ENCODE measurements around the gene MGRN1. TPM values are rescaled to one million over a fixed set of nuclear protein-coding genes. Genes with fewer than 3 reads are reported as not detected.

The MGRN1 gene
- total RNA-seq, 2 donors from 2014 or later, result 66.9 to 71.4 TPM

DNA sequence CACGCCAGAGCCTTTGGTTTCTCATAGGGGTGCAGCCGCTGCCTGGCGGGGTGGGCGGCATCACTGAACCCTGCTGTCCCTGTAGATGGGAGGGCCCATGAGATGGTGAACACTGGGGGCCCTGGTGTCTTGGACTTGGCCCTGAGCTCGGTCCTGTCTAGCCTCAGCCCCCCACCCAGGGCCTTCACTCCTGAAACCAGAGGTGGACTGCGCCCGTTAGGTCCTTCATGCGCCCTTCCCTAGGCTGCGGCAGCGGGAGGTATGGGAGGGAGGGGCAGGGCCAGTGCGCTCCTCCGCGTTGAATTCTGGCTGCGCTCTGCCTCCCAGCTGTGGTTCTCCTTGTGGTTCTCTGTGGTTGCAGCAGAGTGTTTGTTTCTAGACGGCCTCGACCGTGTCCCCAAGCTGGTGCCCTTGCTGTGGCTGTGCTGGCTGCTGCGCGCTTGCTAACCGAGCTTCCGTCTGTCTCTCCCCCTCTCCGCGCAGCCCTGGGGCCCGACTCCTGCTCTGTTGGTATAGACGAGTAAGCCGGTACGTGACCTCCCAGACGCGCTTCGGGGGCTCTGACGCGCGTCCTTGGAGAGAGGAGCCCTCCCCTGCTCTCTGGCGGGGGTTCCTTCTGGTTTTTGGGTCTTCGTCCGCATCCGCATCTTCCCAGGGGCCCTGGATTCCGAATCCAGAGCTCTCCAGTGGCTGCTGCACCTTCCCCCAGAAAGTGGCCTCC is 61.3 kb downstream of the MGRN1 start:
- H3K27me3 ChIP-seq (ENCODE audit: control insufficient read depth, insufficient read depth, low read length, poor library complexity, severe bottlenecking), result no peaks in the 10 kb centered on the region
- H3K9me3 Mint-ChIP-seq, result no peaks in the 10 kb centered on the region
- peaks cover 7% of the 10 kb centered on the region for H3K36me3 Mint-ChIP-seq (ENCODE audit: low read depth)
- no peak overlapping the region for H3K4me3 Mint-ChIP-seq
- no peak overlapping the region for H3K9ac ChIP-seq (ENCODE audit: extremely low read depth, low read length, poor library complexity, severe bottlenecking)
- H3K27me3 Mint-ChIP-seq (ENCODE audit: insufficient read depth), result no peaks in the 10 kb centered on the region
- no peak overlapping the region for H3K27ac Mint-ChIP-seq
- H3K4me3 ChIP-seq (ENCODE audit: low read length), result no peak overlapping the region
- no peak for TF ChIP-seq CTCF (conservative IDR thresholded peaks at IDR 0.05)
- no peaks in the 10 kb centered on the region for H3K9me3 ChIP-seq (ENCODE audit: control insufficient read depth, low read length)
- H3K4me1 ChIP-seq (ENCODE audit: control insufficient read depth, insufficient read depth, low read length), result no peaks in the 10 kb centered on the region
- no peak for DNase-seq
- WGBS, 2 experiments (ENCODE audit: insufficient coverage in 1 of 2, insufficient read length in 1 of 2), result 94 to 96% methylated on average over 33 to 37 of the region's 38 CpGs
- H3K36me3 ChIP-seq (ENCODE audit: control insufficient read depth, insufficient read depth, low read length), result peaks cover 26% of the 10 kb centered on the region
- no peaks in the 10 kb centered on the region for H3K4me1 Mint-ChIP-seq
- no peak overlapping the region for H3K27ac ChIP-seq (ENCODE audit: low read depth, low read length)

- peaks cover 7% of the 10 kb centered on the region for H3K36me3 Mint-ChIP-seq (ENCODE audit: low read depth)
- H3K4me1 ChIP-seq (ENCODE audit: control insufficient read depth, insufficient read depth, low read length), result no peaks in the 10 kb centered on the region
- H3K27ac ChIP-seq (ENCODE audit: low read depth, low read length), result no peak overlapping the region
- H3K4me3 Mint-ChIP-seq, result no peak overlapping the region
- DNase-seq, result peak; percentile 41
- TF ChIP-seq CTCF (conservative IDR thresholded peaks at IDR 0.05), result no peak
- 91 to 95% methylated on average over 15 to 27 of the region's 27 CpGs for WGBS, 2 experiments (ENCODE audit: insufficient coverage in 1 of 2, insufficient read length in 1 of 2)
- no peaks in the 10 kb centered on the region for H3K9me3 ChIP-seq (ENCODE audit: control insufficient read depth, low read length)
- no peaks in the 10 kb centered on the region for H3K27me3 Mint-ChIP-seq (ENCODE audit: insufficient read depth)
- no peak overlapping the region for H3K9ac ChIP-seq (ENCODE audit: extremely low read depth, low read length, poor library complexity, severe bottlenecking)
- peaks cover 26% of the 10 kb centered on the region for H3K36me3 ChIP-seq (ENCODE audit: control insufficient read depth, insufficient read depth, low read length)
- no peaks in the 10 kb centered on the region for H3K27me3 ChIP-seq (ENCODE audit: control insufficient read depth, insufficient read depth, low read length, poor library complexity, severe bottlenecking)
- H3K4me1 Mint-ChIP-seq, result no peaks in the 10 kb centered on the region
- no peak overlapping the region for H3K4me3 ChIP-seq (ENCODE audit: low read length)
- H3K27ac Mint-ChIP-seq, result no peak overlapping the region
- no peaks in the 10 kb centered on the region for H3K9me3 Mint-ChIP-seq
These were observed 62.0 kb downstream of the MGRN1 start for GRCh38 chr16:4686497-4687210.

DNA sequence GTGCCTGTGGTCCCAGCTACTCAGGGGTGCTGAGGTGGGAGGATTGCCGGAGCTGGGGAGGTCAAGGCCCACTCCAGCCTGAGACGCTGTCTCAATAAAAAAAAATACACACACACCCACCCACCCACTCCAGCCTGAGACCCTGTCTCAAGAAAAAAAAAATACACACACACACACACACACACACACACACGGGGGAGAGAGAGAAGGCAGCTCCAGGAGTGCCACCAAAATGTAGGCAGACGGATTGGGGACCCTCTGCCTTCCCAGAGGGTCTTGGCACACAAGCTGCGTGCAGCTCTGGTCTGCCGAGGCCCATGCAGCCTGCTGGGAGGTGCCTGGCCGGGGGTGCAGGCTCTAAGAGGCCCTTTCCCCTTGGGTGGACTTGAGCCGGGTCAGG is 62.8 kb downstream of the MGRN1 start:
- H3K27ac Mint-ChIP-seq, result no peak overlapping the region
- H3K4me1 ChIP-seq (ENCODE audit: control insufficient read depth, insufficient read depth, low read length), result no peaks in the 10 kb centered on the region

More for the DNA sequence above, 62.8 kb downstream of the MGRN1 start:
- no peak overlapping the region for H3K4me3 Mint-ChIP-seq
- no peaks in the 10 kb centered on the region for H3K9me3 ChIP-seq (ENCODE audit: control insufficient read depth, low read length)
- no peak overlapping the region for H3K9ac ChIP-seq (ENCODE audit: extremely low read depth, low read length, poor library complexity, severe bottlenecking)
- no peak overlapping the region for H3K4me3 ChIP-seq (ENCODE audit: low read length)
- H3K27me3 Mint-ChIP-seq (ENCODE audit: insufficient read depth), result no peaks in the 10 kb centered on the region
- H3K27me3 ChIP-seq (ENCODE audit: control insufficient read depth, insufficient read depth, low read length, poor library complexity, severe bottlenecking), result no peaks in the 10 kb centered on the region
- no peaks in the 10 kb centered on the region for H3K4me1 Mint-ChIP-seq
- H3K9me3 Mint-ChIP-seq, result no peaks in the 10 kb centered on the region
- H3K27ac ChIP-seq (ENCODE audit: low read depth, low read length), result no peak overlapping the region
- H3K36me3 Mint-ChIP-seq (ENCODE audit: low read depth), result peaks cover 7% of the 10 kb centered on the region
- no peak for DNase-seq
- TF ChIP-seq CTCF (conservative IDR thresholded peaks at IDR 0.05), result no peak
- H3K36me3 ChIP-seq (ENCODE audit: control insufficient read depth, insufficient read depth, low read length), result peaks cover 26% of the 10 kb centered on the region
- 89 to 94% methylated on average over 3 to 6 of the region's 8 CpGs for WGBS, 2 experiments (ENCODE audit: insufficient coverage in 1 of 2, insufficient read length in 1 of 2)
